GM18507 (cell line): Measurements from ENCODE around the gene REN.

ENCODE experiments used
- DNase-seq: peaks from one replicate; pipeline ENCODE4 v3.0.0; 2011; ENCODE audit warnings: low read depth; ENCODE audit not compliant: insufficient read length; ENCODE audit errors: extremely low spot score
- FAIRE-seq: peaks from 2 replicates; lab custom pipeline; 2011; peaks lifted over from hg19 to GRCh38; lab: Jason Lieb, UNC

Gene REN

GRCh38 chr1:204157962-204158361 is 8.2 kb downstream of the REN start:
- DNase-seq (no peak), FAIRE-seq (no peak)

- DNase-seq = no peak
- FAIRE-seq = no peak
Observed at GRCh38 chr1:204155881-204156280, 10.3 kb downstream of the REN start.

- DNase-seq = no peak
- no peak for FAIRE-seq
Observed at GRCh38 chr1:204154568-204155255, 11.4 kb downstream of the REN start.

GRCh38 chr1:204153667-204154066 is 12.5 kb downstream of the REN start:
- FAIRE-seq (no peak), DNase-seq (no peak)

- DNase-seq = no peak
- FAIRE-seq = no peak
Observed at GRCh38 chr1:204152310-204153044, 13.7 kb downstream of the REN start.

- DNase-seq = no peak
Observed at GRCh38 chr1:204151552-204152309, 14.4 kb downstream of the REN start, which contains the start of gene ETNK2. Gene ETNK2, minus strand, starts transcription at chr1:204152044. Its CDS starts 192 bp downstream, at chr1:204151852.

GRCh38 chr1:204150702-204151551 is 15.2 kb downstream of the REN start:
- DNase-seq (no peak), FAIRE-seq (no peak)

More at GRCh38 chr1:204151552-204152309, 14.4 kb downstream of the REN start, which contains the start of gene ETNK2:
- no peak for FAIRE-seq

GRCh38 chr1:204149635-204150565 is 16.2 kb downstream of the REN start:
- DNase-seq = no peak
- FAIRE-seq = no peak

- no peak for FAIRE-seq
- no peak for DNase-seq
Observed at GRCh38 chr1:204149107-204149506, 17.0 kb downstream of the REN start.

GRCh38 chr1:204147406-204148383 is 18.4 kb downstream of the REN start:
- DNase-seq (no peak), FAIRE-seq (no peak)

- FAIRE-seq (no peak), DNase-seq (no peak)
Observed at GRCh38 chr1:204146965-204147364, 19.2 kb downstream of the REN start.

GRCh38 chr1:204146309-204146708 is 19.8 kb downstream of the REN start:
- DNase-seq = no peak
- no peak for FAIRE-seq

- FAIRE-seq = no peak
- DNase-seq = no peak
Observed at GRCh38 chr1:204145033-204145504, 21.1 kb downstream of the REN start.

GRCh38 chr1:204143276-204144041 is 22.7 kb downstream of the REN start:
- DNase-seq (no peak), FAIRE-seq (no peak)

- FAIRE-seq (no peak), DNase-seq (no peak)
Observed at GRCh38 chr1:204142032-204142974, 23.8 kb downstream of the REN start.
